CD4-positive, alpha-beta T cell (primary cell): ENCODE results near the gene SMYD3. TPM values are rescaled to one million over a fixed set of nuclear protein-coding genes. Genes with fewer than 3 reads are reported as not detected.

ENCODE experiments used
- ATAC-seq: fragments of 200-7000 bp; cut with Tn5 transposase; one replicate; pipeline ENCODE4 v1.10.0; 2022; ENCODE audit warnings: mild to moderate bottlenecking; ENCODE audit not compliant: poor library complexity
- CTCF ChIA-PET: fragments of 350-600 bp; sonication (Branson Sonifier 250); formaldehyde crosslinking; loops from one replicate; lab custom pipeline; 2021; ENCODE audit warnings: antibody characterized with exemption, inconsistent platforms; lab: Charles Lee
- POLR2A ChIA-PET: fragments of 350-600 bp; sonication (Branson Sonifier 250); formaldehyde crosslinking; loops from one replicate; lab custom pipeline; 2021; ENCODE audit warnings: antibody characterized with exemption, inconsistent platforms; lab: Charles Lee
- DNase-seq, 14 experiments: peaks; one replicate each; pipeline ENCODE4 v3.0.0-alpha.2; 2013 to 2020; ENCODE audit warnings: mixed read lengths in 2 of 14
- H3K27ac ChIP-seq, 2 donors: one replicate each; pipeline versions ENCODE4 v1.5.1 to v1.7.0; 2013; ENCODE audit warnings: low read length in 2 of 2, low read depth in 1 of 2, mild to moderate bottlenecking in 1 of 2
- H3K27me3 ChIP-seq, 2 experiments: 1 replicate in 1 of 2; 2 replicates in 1 of 2; pipeline versions ENCODE4 v1.6.1 to v1.7.0; 2013; ENCODE audit warnings: low read length in 2 of 2, control low read depth in 1 of 2, mild to moderate bottlenecking in 1 of 2, moderate library complexity in 1 of 2; ENCODE audit not compliant: insufficient read depth in 2 of 2, control insufficient read depth in 1 of 2
- H3K36me3 ChIP-seq: one replicate; pipeline ENCODE4 v1.6.1; 2013; ENCODE audit warnings: low read length, control low read depth; ENCODE audit not compliant: insufficient read depth
- H3K4me1 ChIP-seq: one replicate; pipeline ENCODE4 v1.6.1; 2013; ENCODE audit warnings: low read length, control low read depth; ENCODE audit not compliant: insufficient read depth
- H3K4me3 ChIP-seq: one replicate; pipeline ENCODE4 v1.5.1; 2013; ENCODE audit warnings: mild to moderate bottlenecking, low read length, moderate library complexity
- H3K9me3 ChIP-seq, 2 experiments: 1 replicate in 1 of 2; 2 replicates in 1 of 2; pipeline versions ENCODE4 v1.6.1 to v1.7.0; 2013; ENCODE audit warnings: low read length in 2 of 2, mild to moderate bottlenecking in 2 of 2, control low read depth in 1 of 2, moderate library complexity in 1 of 2; ENCODE audit not compliant: control insufficient read depth in 1 of 2, insufficient read depth in 1 of 2
- H3K27ac Mint-ChIP-seq: one replicate; pipeline ENCODE4 v1.8.0; 2020; ENCODE audit warnings: mixed read lengths
- H3K27me3 Mint-ChIP-seq: one replicate; pipeline ENCODE4 v1.8.0; 2021; ENCODE audit warnings: mixed read lengths
- H3K36me3 Mint-ChIP-seq: one replicate; pipeline ENCODE4 v1.8.0; 2021; ENCODE audit warnings: low read depth, mixed read lengths
- H3K4me1 Mint-ChIP-seq: one replicate; pipeline ENCODE4 v1.8.0; 2021; ENCODE audit warnings: low read depth, mixed read lengths
- H3K4me3 Mint-ChIP-seq: one replicate; pipeline ENCODE4 v1.8.0; 2020; ENCODE audit warnings: mild to moderate bottlenecking, mixed read lengths
- H3K9me3 Mint-ChIP-seq: one replicate; pipeline ENCODE4 v1.8.0; 2020; ENCODE audit warnings: mixed read lengths
- CTCF ChIP-seq: fragments of 200-600 bp; IDR thresholded peaks from one replicate; pipeline ENCODE4 v1.8.0; 2022; ENCODE audit warnings: antibody characterized with exemption, mild to moderate bottlenecking
- intact Hi-C, 2 experiments: fragments of 100-400 bp; cut with DNase I in 1 of 2; cut with micrococcal nuclease in 1 of 2; formaldehyde crosslinking; loops; one replicate each; pipeline versions ENCODE4 v1.15.1 to v1.9.0; 2023 to 2025; cut with DNase I, micrococcal nuclease
- total RNA-seq, 174 experiments: library from RNA in 2 of 174; stranded (reverse) in 2 of 174; gene quantifications; one replicate each; pipeline ENCODE4 v1.2.3 and lab custom pipeline; 2021 to 2026

Gene SMYD3
- total RNA-seq, 2 experiments from 2014 or later: 18.8 to 19.6 TPM

GRCh38 chr1:246444617-246445016 lies 62.5 kb downstream of the SMYD3 start:
- no peak for TF ChIP-seq CTCF
- Histone ChIP-seq H3K27me3 (no peaks in the 10 kb centered on the region), H3K4me1 (no peaks in the 10 kb centered on the region), H3K4me3 (no peak overlapping the region), H3K9me3 (peaks cover 0 to 4% of the 10 kb centered on the region in 2 experiments), H3K27ac (no peak overlapping the region), H3K36me3 (no peaks in the 10 kb centered on the region)
- Mint-ChIP-seq H3K4me3 (no peak overlapping the region), H3K27ac (no peak overlapping the region), H3K27me3 (no peaks in the 10 kb centered on the region), H3K4me1 (peaks cover 9% of the 10 kb centered on the region), H3K9me3 (peaks cover 10% of the 10 kb centered on the region), H3K36me3 (peaks cover 41% of the 10 kb centered on the region)
- ChIA-PET CTCF (interaction anchor here (0.8 kb wide), 1 partner anchor 21 kb away, joined by 3 read pairs; no protein-coding TSS in a partner anchor), POLR2A (no interaction called here)
- DNase-seq: no peak
- ATAC-seq: no peak
- intact Hi-C loops: no loop called here

GRCh38 chr1:246437961-246438360 lies 69.1 kb downstream of the SMYD3 start:
- ATAC-seq (no peak), DNase-seq (no peak)
- no peak for TF ChIP-seq CTCF
- H3K4me1 Mint-ChIP-seq: peaks cover 4% of the 10 kb centered on the region
- peaks cover 53% of the 10 kb centered on the region for H3K36me3 Mint-ChIP-seq
- H3K36me3 ChIP-seq: no peaks in the 10 kb centered on the region
- ChIA-PET CTCF (no interaction called here), POLR2A (no interaction called here)
- H3K9me3 Mint-ChIP-seq: peaks cover 14% of the 10 kb centered on the region
- intact Hi-C loops: no loop called here
- no peaks in the 10 kb centered on the region for H3K4me1 ChIP-seq
- H3K27ac ChIP-seq: no peak overlapping the region
- no peak overlapping the region for H3K4me3 Mint-ChIP-seq
- no peak overlapping the region for H3K4me3 ChIP-seq
- H3K9me3 ChIP-seq: peaks cover 4 to 5% of the 10 kb centered on the region in 2 experiments
- H3K27me3 ChIP-seq: no peaks in the 10 kb centered on the region
- H3K27me3 Mint-ChIP-seq: no peaks in the 10 kb centered on the region
- no peak overlapping the region for H3K27ac Mint-ChIP-seq

GRCh38 chr1:246435421-246436041 lies 71.5 kb downstream of the SMYD3 start:
- DNase-seq (no peak), ATAC-seq (no peak)
- H3K4me1 ChIP-seq: no peaks in the 10 kb centered on the region
- H3K27me3 ChIP-seq: no peaks in the 10 kb centered on the region
- H3K4me3 Mint-ChIP-seq: no peak overlapping the region
- H3K36me3 ChIP-seq: no peaks in the 10 kb centered on the region
- POLR2A ChIA-PET: no interaction called here
- H3K9me3 ChIP-seq: peaks cover 0 to 5% of the 10 kb centered on the region in 2 experiments
- intact Hi-C loops: no loop called here
- H3K9me3 Mint-ChIP-seq: peaks cover 8% of the 10 kb centered on the region
- H3K36me3 Mint-ChIP-seq: peaks cover 39% of the 10 kb centered on the region
- no peak overlapping the region for H3K4me3 ChIP-seq
- no peak for TF ChIP-seq CTCF
- CTCF ChIA-PET: no interaction called here
- H3K27ac ChIP-seq: no peak overlapping the region
- no peaks in the 10 kb centered on the region for H3K27me3 Mint-ChIP-seq
- H3K27ac Mint-ChIP-seq: no peak overlapping the region
- H3K4me1 Mint-ChIP-seq: no peaks in the 10 kb centered on the region
